Breast epithelium (tissue), 4 donors: Measurements from ENCODE around the gene ITGAX. TPM values are rescaled to one million over a fixed set of nuclear protein-coding genes. Genes with fewer than 3 reads are reported as not detected.

ENCODE experiments used
- DNase-seq, 2 donors: peaks; one replicate each; pipeline ENCODE4 v3.0.0-alpha.2; 2019; ENCODE audit warnings: low spot score in 2 of 2
- H3K27ac ChIP-seq, 2 donors: fragments of 200-600 bp; sonication (generic) in 1 of 2; one replicate each; pipeline ENCODE4 v1.5.1; 2016 to 2019; ENCODE audit warnings: mild to moderate bottlenecking in 1 of 2
- H3K27me3 ChIP-seq, 2 donors: fragments of 200-600 bp; sonication (generic) in 1 of 2; one replicate each; pipeline versions ENCODE4 v1.5.1 to v1.6.0; 2017 to 2019; ENCODE audit warnings: control low read depth in 1 of 2, mild to moderate bottlenecking in 1 of 2
- H3K36me3 ChIP-seq: fragments of 200-600 bp; one replicate; pipeline ENCODE4 v1.5.1; 2019
- H3K4me1 ChIP-seq, 2 donors: fragments of 200-600 bp; sonication (generic); one replicate each; pipeline ENCODE4 v1.5.1; 2016 to 2019; ENCODE audit warnings: control low read depth in 1 of 2
- H3K4me3 ChIP-seq, 3 donors: fragments of 200-600 bp; sonication (generic); 1 replicate in 2 of 3; 2 replicates in 1 of 3; pipeline ENCODE4 v1.5.1; 2016 to 2019; ENCODE audit warnings: mild to moderate bottlenecking in 3 of 3, moderate library complexity in 2 of 3
- H3K9me3 ChIP-seq, 2 donors: fragments of 200-600 bp; sonication (generic) in 1 of 2; one replicate each; pipeline ENCODE4 v1.5.1; 2016 to 2019; ENCODE audit warnings: control low read depth in 1 of 2
- CTCF ChIP-seq, 3 donors: fragments of 450-650 bp; IDR thresholded peaks; one replicate each; pipeline ENCODE4 v1.5.1; 2016 to 2017; ENCODE audit warnings: antibody characterized with exemption in 3 of 3, mild to moderate bottlenecking in 3 of 3, moderate library complexity in 3 of 3
- POLR2A ChIP-seq: fragments of 450-650 bp; IDR thresholded peaks from one replicate; pipeline ENCODE4 v1.6.1; 2016; ENCODE audit warnings: antibody characterized with exemption, mild to moderate bottlenecking, moderate library complexity
- POLR2AphosphoS5 ChIP-seq, 3 donors: sonication (generic); formaldehyde crosslinking; IDR thresholded peaks; one replicate each; pipeline ENCODE4 v1.6.1; 2017; ENCODE audit warnings: antibody characterized with exemption in 3 of 3
- intact Hi-C: fragments of 100-400 bp; cut with DNase I; formaldehyde crosslinking; loops from one replicate; pipeline ENCODE4 v1.15.1; 2023; ENCODE audit warnings: low total_unique reads
- total RNA-seq, 3 donors: library from RNA; depleted of rRNA; stranded (reverse); fragments of >200 nt; gene quantifications; one replicate each; pipeline ENCODE4 v1.1.0, GENCODE V29; 2016

Gene ITGAX
- total RNA-seq, 3 donors from 2014 or later = 3.6 to 16.8 (median 5.1) TPM

- no peak for TF ChIP-seq CTCF (IDR thresholded peaks at IDR 0.05)
- no peak for TF ChIP-seq POLR2A
- no peak for TF ChIP-seq POLR2AphosphoS5 (IDR thresholded peaks at IDR 0.05)
- Histone ChIP-seq H3K36me3 (no peaks in the 10 kb centered on the region), H3K27me3 (peaks cover 0 to 3% of the 10 kb centered on the region in 2 donors), H3K4me1 (no peaks in the 10 kb centered on the region), H3K4me3 (no peak overlapping the region), H3K9me3 (no peaks in the 10 kb centered on the region), H3K27ac (no peak overlapping the region)
- intact Hi-C loops = no loop called here
- DNase-seq = peak in 1 of 2 donors; percentile 5
Observed at GRCh38 chr16:31365131-31365865, 10.3 kb downstream of the ITGAX start.

- Histone ChIP-seq H3K4me1 (no peaks in the 10 kb centered on the region), H3K4me3 (no peak overlapping the region), H3K9me3 (no peaks in the 10 kb centered on the region), H3K27ac (no peak overlapping the region), H3K36me3 (no peaks in the 10 kb centered on the region), H3K27me3 (peaks cover 0 to 7% of the 10 kb centered on the region in 2 donors)
- no peak for TF ChIP-seq POLR2A
- no peak for TF ChIP-seq CTCF (IDR thresholded peaks at IDR 0.05)
- no peak for TF ChIP-seq POLR2AphosphoS5 (IDR thresholded peaks at IDR 0.05)
- no peak for DNase-seq
- intact Hi-C loops = no loop called here
Observed at GRCh38 chr16:31367853-31368252, 12.9 kb downstream of the ITGAX start.

GRCh38 chr16:31371008-31371407, 16.0 kb downstream of the ITGAX start:
- Histone ChIP-seq H3K4me3 (no peak overlapping the region), H3K27ac (no peak overlapping the region), H3K27me3 (peaks cover 0 to 7% of the 10 kb centered on the region in 2 donors), H3K4me1 (no peaks in the 10 kb centered on the region), H3K9me3 (peaks cover 0 to 8% of the 10 kb centered on the region in 2 donors), H3K36me3 (no peaks in the 10 kb centered on the region)
- TF ChIP-seq POLR2AphosphoS5 (IDR thresholded peaks at IDR 0.05) (no peak), POLR2A (no peak), CTCF (IDR thresholded peaks at IDR 0.05) (no peak)
- no peak for DNase-seq
- intact Hi-C loops = no loop called here

GRCh38 chr16:31371619-31372484, 16.9 kb downstream of the ITGAX start:
- Histone ChIP-seq H3K36me3 (no peaks in the 10 kb centered on the region), H3K4me3 (no peak overlapping the region), H3K4me1 (no peaks in the 10 kb centered on the region), H3K27ac (no peak overlapping the region), H3K27me3 (peaks cover 0 to 7% of the 10 kb centered on the region in 2 donors), H3K9me3 (peaks cover 0 to 8% of the 10 kb centered on the region in 2 donors)
- DNase-seq = no peak
- TF ChIP-seq POLR2A (no peak), CTCF (IDR thresholded peaks at IDR 0.05) (no peak), POLR2AphosphoS5 (IDR thresholded peaks at IDR 0.05) (no peak)
- intact Hi-C loops = no loop called here

GRCh38 chr16:31373235-31373634, 18.3 kb downstream of the ITGAX start:
- Histone ChIP-seq H3K4me1 (no peaks in the 10 kb centered on the region), H3K9me3 (peaks cover 0 to 8% of the 10 kb centered on the region in 2 donors), H3K27me3 (peaks cover 0 to 7% of the 10 kb centered on the region in 2 donors), H3K36me3 (no peaks in the 10 kb centered on the region), H3K4me3 (no peak overlapping the region), H3K27ac (no peak overlapping the region)
- intact Hi-C loops = no loop called here
- TF ChIP-seq CTCF (IDR thresholded peaks at IDR 0.05) (no peak), POLR2AphosphoS5 (IDR thresholded peaks at IDR 0.05) (no peak), POLR2A (no peak)
- no peak for DNase-seq
